ENCODE measurements around the gene CNTNAP1. TPM values are rescaled to one million over a fixed set of nuclear protein-coding genes. Genes with fewer than 3 reads are reported as not detected.
A peak's percentile ranks its signal among the peaks of the same experiment; 100 is the strongest.

CNTNAP1 gene
- total RNA-seq, 1 experiment from 2014 or later: 7.7 TPM

DNA sequence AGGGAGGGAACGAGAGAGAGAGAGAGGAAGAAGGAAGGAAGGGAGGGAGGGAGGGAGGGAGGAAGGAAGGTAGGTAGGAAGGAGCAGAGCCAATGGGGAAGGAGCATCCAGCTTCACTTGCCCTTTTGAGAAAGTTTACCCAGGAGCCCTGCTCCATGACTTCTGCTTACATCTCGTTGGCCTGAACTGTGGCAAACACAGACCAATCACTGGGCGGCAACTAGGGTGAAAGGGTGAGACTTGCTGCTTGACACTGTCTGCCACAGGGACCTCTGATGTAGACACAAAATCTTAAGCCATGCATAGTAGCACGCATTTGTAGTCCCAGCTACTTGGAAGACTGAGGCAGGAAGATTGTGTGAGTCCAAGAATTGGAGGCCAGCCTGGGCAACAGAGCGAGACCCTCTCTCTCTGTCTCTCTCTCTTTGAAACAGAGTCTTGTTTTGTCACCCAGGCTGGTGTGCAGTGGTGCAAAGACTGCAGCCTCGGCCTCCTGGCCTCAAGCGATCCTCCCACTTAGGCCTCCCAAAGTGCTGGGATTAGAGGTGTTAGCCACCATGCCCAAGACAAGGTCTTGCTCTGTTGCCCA, 42.7 kb upstream of the CNTNAP1 start:
- Histone ChIP-seq H3K79me1 (ENCODE audit: insufficient read depth, low read depth, low read length, poor library complexity, severe bottlenecking) (no peaks in the 10 kb centered on the region), H4K8ac (replicated peaks; ENCODE audit: insufficient read length, low read depth, low read length) (no peak overlapping the region), H3K9ac (ENCODE audit: extremely low read depth, insufficient read length, low read length) (no peak overlapping the region), H2BK5ac (ENCODE audit: insufficient read length, low read length) (no peak overlapping the region), H2BK15ac (ENCODE audit: low read depth, low read length) (no peak overlapping the region), H4K20me1 (ENCODE audit: control insufficient read depth, insufficient read depth, insufficient read length) (no peaks in the 10 kb centered on the region), H3K4me2 (ENCODE audit: insufficient read depth, insufficient read length, low read length) (no peak overlapping the region), H4K5ac (ENCODE audit: insufficient read length, low read depth, low read length) (no peak overlapping the region), H2BK120ac (ENCODE audit: low read depth, low read length, poor library complexity, severe bottlenecking) (no peak overlapping the region), H2BK12ac (ENCODE audit: insufficient read length, low read depth, low read length) (no peak overlapping the region), H3K79me2 (ENCODE audit: insufficient read depth, low read length) (no peaks in the 10 kb centered on the region), H3K23me2 (ENCODE audit: insufficient read length, low read depth, low read length, poor library complexity, severe bottlenecking) (no peaks in the 10 kb centered on the region), H3K18ac (ENCODE audit: insufficient read length, low read depth, low read length) (no peak overlapping the region), H3K9me3 (ENCODE audit: control insufficient read depth, low read depth, low read length) (no peaks in the 10 kb centered on the region), H3K27ac (ENCODE audit: insufficient read length, low read depth, low read length) (no peak overlapping the region), H3K4me1 (ENCODE audit: insufficient read depth, low read length) (no peaks in the 10 kb centered on the region), H3K27me3 (ENCODE audit: insufficient read depth, low read length) (no peaks in the 10 kb centered on the region), H2BK20ac (ENCODE audit: low read depth, low read length, poor library complexity, severe bottlenecking) (no peak overlapping the region), H2AK5ac (ENCODE audit: insufficient read length, low read length) (no peak overlapping the region), H3K4ac (ENCODE audit: low read depth, low read length) (no peak overlapping the region), H3T11ph (ENCODE audit: low read length) (no peak overlapping the region), H4K91ac (ENCODE audit: insufficient read length, low read depth, low read length) (no peak overlapping the region), H3K23ac (ENCODE audit: insufficient read length, low read depth, low read length) (no peak overlapping the region), H3K14ac (ENCODE audit: insufficient read depth, low read length) (no peak overlapping the region), H2AFZ (ENCODE audit: low read length) (no peak overlapping the region), H3K56ac (ENCODE audit: insufficient read length, low read depth, low read length) (no peak overlapping the region)
- TF ChIP-seq, protein P1, sequence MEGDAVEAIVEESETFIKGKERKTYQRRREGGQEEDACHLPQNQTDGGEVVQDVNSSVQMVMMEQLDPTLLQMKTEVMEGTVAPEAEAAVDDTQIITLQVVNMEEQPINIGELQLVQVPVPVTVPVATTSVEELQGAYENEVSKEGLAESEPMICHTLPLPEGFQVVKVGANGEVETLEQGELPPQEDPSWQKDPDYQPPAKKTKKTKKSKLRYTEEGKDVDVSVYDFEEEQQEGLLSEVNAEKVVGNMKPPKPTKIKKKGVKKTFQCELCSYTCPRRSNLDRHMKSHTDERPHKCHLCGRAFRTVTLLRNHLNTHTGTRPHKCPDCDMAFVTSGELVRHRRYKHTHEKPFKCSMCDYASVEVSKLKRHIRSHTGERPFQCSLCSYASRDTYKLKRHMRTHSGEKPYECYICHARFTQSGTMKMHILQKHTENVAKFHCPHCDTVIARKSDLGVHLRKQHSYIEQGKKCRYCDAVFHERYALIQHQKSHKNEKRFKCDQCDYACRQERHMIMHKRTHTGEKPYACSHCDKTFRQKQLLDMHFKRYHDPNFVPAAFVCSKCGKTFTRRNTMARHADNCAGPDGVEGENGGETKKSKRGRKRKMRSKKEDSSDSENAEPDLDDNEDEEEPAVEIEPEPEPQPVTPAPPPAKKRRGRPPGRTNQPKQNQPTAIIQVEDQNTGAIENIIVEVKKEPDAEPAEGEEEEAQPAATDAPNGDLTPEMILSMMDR (conservative IDR thresholded peaks at IDR 0.05): no peak
- Mint-ChIP-seq H3K9me3 (no peaks in the 10 kb centered on the region), H3K27me3 (ENCODE audit: low read depth) (peaks cover 3% of the 10 kb centered on the region; the same call in 1 of the 2 replicates), H3K4me3 (no peak overlapping the region), H3K27ac (peak overlapping the region in 1 of 3 experiments; percentile 34; a peak in 1 of 7 replicates), H3K36me3 (ENCODE audit: insufficient read depth in 1 of 3, low read depth in 3 of 3) (no peaks in the 10 kb centered on the region), H3K4me1 (peaks cover 8 to 9% of the 10 kb centered on the region in 2 experiments)
- DNase-seq: no peak
- no CpG with 5 or more reads among the region's 7 CpGs for WGBS (ENCODE audit: extremely low coverage, insufficient read length, low lambda C conversion rate)

Measured in H9 (cell line).